Upper lobe of left lung (tissue), 4 donors: Measurements from ENCODE around the gene NSUN2.

Source experiments
- CTCF ChIP-seq, 6 experiments: fragments of 450-650 bp in 4 of 6; fragments of 200-600 bp in 2 of 6; sonication (generic) in 2 of 6; IDR thresholded peaks; one replicate each; pipeline ENCODE4 v1.5.1; 2016 to 2019; ENCODE audit warnings: antibody characterized with exemption in 6 of 6
- EP300 ChIP-seq, 4 donors: sonication (generic); formaldehyde crosslinking; IDR thresholded peaks; one replicate each; pipeline ENCODE4 v1.5.1; 2017; ENCODE audit warnings: antibody characterized with exemption in 4 of 4, control low read depth in 2 of 4
- POLR2A ChIP-seq, 4 donors: fragments of 450-650 bp; IDR thresholded peaks; one replicate each; pipeline ENCODE4 v1.5.1; 2016 to 2017; ENCODE audit warnings: antibody characterized with exemption in 4 of 4, mild to moderate bottlenecking in 2 of 4

DNA sequence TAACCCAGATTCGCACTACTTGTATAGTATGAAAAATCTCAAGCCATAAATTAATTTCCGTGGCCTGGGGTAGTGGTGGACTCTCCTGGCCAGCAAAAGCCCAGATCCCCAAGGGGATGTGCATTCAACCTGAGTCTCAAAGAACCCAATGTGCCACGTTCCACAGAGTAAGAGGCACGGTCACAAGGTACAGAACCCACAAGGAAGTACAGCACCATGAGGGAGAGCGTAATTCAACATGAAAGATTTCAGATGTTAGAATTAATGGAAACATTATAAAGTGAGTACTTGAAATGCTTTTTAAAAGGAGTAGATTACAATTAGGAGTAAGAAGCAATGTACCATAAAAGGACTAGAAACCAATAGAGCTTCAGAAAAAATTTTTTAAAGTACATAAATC, 23.8 kb upstream of the NSUN2 start:
- TF ChIP-seq CTCF (IDR thresholded peaks at IDR 0.05), result no peak
- no peak for TF ChIP-seq POLR2A (IDR thresholded peaks at IDR 0.05)
- no peak for TF ChIP-seq EP300 (IDR thresholded peaks at IDR 0.05)
